RWPE2 (cell line): ENCODE data around the gene TOMM22.

Source experiments
- ATAC-seq: fragments of 200-7000 bp; cut with Tn5 transposase; 3 replicates; pipeline ENCODE4 v1.9.1; 2021; ENCODE audit warnings: low read depth
- DNase-seq: peaks from one replicate; pipeline ENCODE4 v3.0.0-alpha.2; 2020; ENCODE audit warnings: low spot score
- H3K27ac ChIP-seq: fragments of 450-650 bp; 2 replicates; pipeline ENCODE4 v1.5.1; 2017; ENCODE audit warnings: mild to moderate bottlenecking; ENCODE audit not compliant: poor library complexity, severe bottlenecking
- H3K27me3 ChIP-seq: fragments of 250-450 bp; sonication (Bioruptor Pico); 2 replicates; pipeline ENCODE4 v1.5.1; 2021; ENCODE audit warnings: mild to moderate bottlenecking, moderate library complexity; ENCODE audit not compliant: insufficient read depth, poor library complexity, severe bottlenecking
- H3K36me3 ChIP-seq: fragments of 250-450 bp; sonication (Bioruptor Pico); 2 replicates; pipeline ENCODE4 v1.5.1; 2020; ENCODE audit warnings: low read depth, mild to moderate bottlenecking, moderate library complexity
- H3K4me1 ChIP-seq: fragments of 250-450 bp; sonication (Bioruptor Pico); 2 replicates; pipeline ENCODE4 v1.5.1; 2021; ENCODE audit warnings: mild to moderate bottlenecking, moderate library complexity; ENCODE audit not compliant: insufficient read depth, poor library complexity, severe bottlenecking
- H3K4me3 ChIP-seq: fragments of 250-450 bp; sonication (Bioruptor Pico); 2 replicates; pipeline ENCODE4 v1.5.1; 2021; ENCODE audit warnings: mild to moderate bottlenecking, moderate library complexity; ENCODE audit not compliant: severe bottlenecking
- H3K9me3 ChIP-seq: fragments of 250-450 bp; sonication (Bioruptor Pico); 2 replicates; pipeline ENCODE4 v1.5.1; 2021; ENCODE audit warnings: mild to moderate bottlenecking, moderate library complexity; ENCODE audit not compliant: severe bottlenecking
- CTCF ChIP-seq: fragments of 450-650 bp; IDR thresholded peaks from one replicate; pipeline ENCODE4 v1.5.1; 2017; ENCODE audit warnings: mild to moderate bottlenecking, moderate library complexity; ENCODE audit not compliant: poor library complexity, severe bottlenecking

TOMM22 gene

GRCh38 chr22:38734421-38735100, 52.8 kb downstream of the TOMM22 start:
- Histone ChIP-seq H3K4me1 (no peaks in the 10 kb centered on the region), H3K27ac (no peak overlapping the region), H3K9me3 (no peaks in the 10 kb centered on the region), H3K27me3 (no peaks in the 10 kb centered on the region), H3K4me3 (no peak overlapping the region), H3K36me3 (peaks cover 86% of the 10 kb centered on the region)
- no peak for ATAC-seq
- TF ChIP-seq CTCF, result no peak
- DNase-seq, result no peak
